Neutrophil (primary cell): ENCODE measurements around the gene SNX9.

Experiments
- H3K27ac ChIP-seq: fragments of 200-600 bp; sonication (generic); 2 replicates; pipeline ENCODE4 v1.5.1; 2016; ENCODE audit warnings: mild to moderate bottlenecking, moderate library complexity
- H3K27me3 ChIP-seq: fragments of 200-600 bp; sonication (generic); 2 replicates; pipeline ENCODE4 v1.6.0; 2016; ENCODE audit warnings: mild to moderate bottlenecking
- H3K36me3 ChIP-seq: fragments of 200-600 bp; sonication (generic); 2 replicates; pipeline ENCODE4 v1.5.1; 2017
- H3K4me1 ChIP-seq, 2 experiments: fragments of 200-600 bp in 1 of 2; sonication (generic) in 1 of 2; 1 replicate in 1 of 2; 2 replicates in 1 of 2; pipeline versions ENCODE4 v1.5.1 to v1.6.1; 2013 to 2016; ENCODE audit warnings: low read depth in 1 of 2, low read length in 1 of 2, mild to moderate bottlenecking in 1 of 2, moderate library complexity in 1 of 2; ENCODE audit not compliant: control insufficient read depth in 1 of 2, insufficient read depth in 1 of 2
- H3K4me3 ChIP-seq, 2 experiments: fragments of 200-600 bp in 1 of 2; sonication (generic) in 1 of 2; 1 replicate in 1 of 2; 2 replicates in 1 of 2; pipeline ENCODE4 v1.5.1; 2013 to 2016; ENCODE audit warnings: low read depth in 1 of 2, low read length in 1 of 2, mild to moderate bottlenecking in 1 of 2, moderate library complexity in 1 of 2
- H3K9me3 ChIP-seq: fragments of 200-600 bp; sonication (generic); 2 replicates; pipeline ENCODE4 v1.5.1; 2016
- TF ChIP-seq, protein P1 (sequence below): fragments of 200-600 bp; sonication (generic); IDR thresholded peaks from 2 replicates; pipeline ENCODE4 v1.5.1; 2016; ENCODE audit warnings: antibody characterized with exemption

Gene SNX9

DNA sequence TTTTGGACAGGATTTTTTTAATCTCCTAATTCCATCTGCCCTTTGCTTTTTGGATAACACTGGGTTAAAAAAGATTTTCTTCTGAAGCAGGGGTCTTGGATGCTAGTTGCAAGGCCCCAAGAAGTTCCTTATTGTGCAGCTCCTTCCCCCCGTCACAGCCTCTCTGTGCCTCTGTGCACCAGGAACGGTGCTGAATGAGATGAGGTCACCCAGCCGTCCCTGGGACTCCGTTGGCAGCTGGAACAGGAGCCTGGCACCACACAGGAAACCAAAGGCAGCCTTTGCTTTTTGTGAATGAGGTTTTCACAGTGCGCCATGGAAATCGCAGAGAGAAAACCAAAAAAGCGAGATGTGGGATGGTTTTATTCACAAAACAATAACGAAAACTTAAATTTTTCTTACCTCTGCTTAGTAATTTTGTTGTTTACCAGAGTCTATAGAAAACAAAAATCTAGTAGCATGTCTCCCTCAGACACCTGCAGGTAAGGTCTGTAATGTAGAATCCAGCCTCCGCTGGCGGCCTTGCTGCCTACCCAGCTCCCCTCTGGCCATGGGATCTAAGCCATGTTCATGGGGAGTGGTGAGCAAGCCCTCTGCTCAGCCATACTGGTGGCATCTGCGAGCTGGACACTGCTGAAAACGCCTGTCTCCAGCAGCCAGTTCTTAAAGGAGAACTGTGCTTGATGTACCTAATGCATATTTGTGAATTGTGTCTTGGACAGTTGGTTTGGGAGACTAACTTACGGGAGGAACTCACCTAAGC, 118.2 kb downstream of the SNX9 start:
- H3K9me3 ChIP-seq: no peaks in the 10 kb centered on the region
- H3K27me3 ChIP-seq: no peaks in the 10 kb centered on the region
- H3K4me3 ChIP-seq: no peak overlapping the region
- no peaks in the 10 kb centered on the region for H3K4me1 ChIP-seq
- TF ChIP-seq, protein P1, sequence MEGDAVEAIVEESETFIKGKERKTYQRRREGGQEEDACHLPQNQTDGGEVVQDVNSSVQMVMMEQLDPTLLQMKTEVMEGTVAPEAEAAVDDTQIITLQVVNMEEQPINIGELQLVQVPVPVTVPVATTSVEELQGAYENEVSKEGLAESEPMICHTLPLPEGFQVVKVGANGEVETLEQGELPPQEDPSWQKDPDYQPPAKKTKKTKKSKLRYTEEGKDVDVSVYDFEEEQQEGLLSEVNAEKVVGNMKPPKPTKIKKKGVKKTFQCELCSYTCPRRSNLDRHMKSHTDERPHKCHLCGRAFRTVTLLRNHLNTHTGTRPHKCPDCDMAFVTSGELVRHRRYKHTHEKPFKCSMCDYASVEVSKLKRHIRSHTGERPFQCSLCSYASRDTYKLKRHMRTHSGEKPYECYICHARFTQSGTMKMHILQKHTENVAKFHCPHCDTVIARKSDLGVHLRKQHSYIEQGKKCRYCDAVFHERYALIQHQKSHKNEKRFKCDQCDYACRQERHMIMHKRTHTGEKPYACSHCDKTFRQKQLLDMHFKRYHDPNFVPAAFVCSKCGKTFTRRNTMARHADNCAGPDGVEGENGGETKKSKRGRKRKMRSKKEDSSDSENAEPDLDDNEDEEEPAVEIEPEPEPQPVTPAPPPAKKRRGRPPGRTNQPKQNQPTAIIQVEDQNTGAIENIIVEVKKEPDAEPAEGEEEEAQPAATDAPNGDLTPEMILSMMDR: no peak
- no peaks in the 10 kb centered on the region for H3K36me3 ChIP-seq
- H3K27ac ChIP-seq: no peak overlapping the region

DNA sequence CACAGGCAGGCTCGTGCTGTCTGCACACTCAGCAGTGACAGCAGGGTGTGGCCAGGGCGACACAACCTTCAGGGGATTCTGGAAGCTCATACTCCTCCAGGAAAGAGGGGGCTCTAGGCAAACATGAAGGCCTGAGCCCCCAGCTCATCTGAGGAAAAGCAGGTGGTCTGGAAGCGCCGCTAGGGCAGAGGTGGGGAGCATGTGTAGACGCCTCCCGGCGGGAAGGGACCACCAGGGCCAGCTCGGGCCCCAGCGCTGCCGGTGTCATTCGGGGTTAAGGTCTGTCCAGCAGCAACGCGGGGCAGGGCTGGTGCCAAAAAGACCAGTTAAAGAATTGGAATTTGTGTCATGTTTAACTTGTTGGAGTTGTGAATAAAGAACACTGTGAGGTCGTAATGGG, 119.3 kb downstream of the SNX9 start:
- Histone ChIP-seq H3K4me1 (no peaks in the 10 kb centered on the region), H3K36me3 (no peaks in the 10 kb centered on the region), H3K27me3 (no peaks in the 10 kb centered on the region), H3K27ac (no peak overlapping the region), H3K9me3 (no peaks in the 10 kb centered on the region), H3K4me3 (no peak overlapping the region)
- TF ChIP-seq, protein P1: no peak

DNA sequence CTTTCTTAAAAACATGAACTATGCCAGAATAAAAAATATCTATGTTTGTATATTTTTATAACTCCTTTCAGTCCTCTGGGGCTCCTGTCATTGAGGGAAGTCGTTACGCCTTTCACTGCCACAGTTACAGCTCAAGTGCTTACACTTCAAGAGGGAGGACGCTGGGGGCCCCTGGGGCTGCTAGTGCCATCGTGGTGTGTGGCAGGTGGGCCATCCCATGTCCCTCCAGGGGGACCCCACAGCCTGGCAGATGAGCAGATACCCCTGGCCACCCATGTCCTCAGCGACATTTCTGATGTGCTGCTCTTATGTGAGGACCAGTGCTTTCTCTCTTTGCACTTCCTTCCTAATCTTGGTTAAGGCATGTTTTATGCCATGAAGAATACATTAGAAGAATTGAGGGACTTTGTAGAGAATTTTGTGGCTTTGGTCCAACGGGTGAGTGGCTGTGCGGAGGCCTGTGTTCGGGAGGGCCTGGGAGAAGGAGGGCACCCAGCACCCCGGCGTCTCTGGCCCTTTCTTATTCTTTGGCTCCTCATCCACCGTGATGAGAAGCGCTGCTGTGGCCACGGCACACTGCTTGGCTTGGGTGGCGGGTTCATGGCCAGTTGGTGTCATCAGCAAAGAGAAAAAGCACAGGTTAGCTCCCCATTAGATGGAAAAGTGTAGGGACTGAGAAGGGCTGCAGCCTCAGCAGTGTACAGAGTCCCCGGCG, 120.4 kb downstream of the SNX9 start:
- TF ChIP-seq, protein P1: no peak
- H3K9me3 ChIP-seq: no peaks in the 10 kb centered on the region
- H3K27me3 ChIP-seq: no peaks in the 10 kb centered on the region
- H3K36me3 ChIP-seq: no peaks in the 10 kb centered on the region
- H3K4me1 ChIP-seq: no peaks in the 10 kb centered on the region
- H3K27ac ChIP-seq: no peak overlapping the region
- no peak overlapping the region for H3K4me3 ChIP-seq

DNA sequence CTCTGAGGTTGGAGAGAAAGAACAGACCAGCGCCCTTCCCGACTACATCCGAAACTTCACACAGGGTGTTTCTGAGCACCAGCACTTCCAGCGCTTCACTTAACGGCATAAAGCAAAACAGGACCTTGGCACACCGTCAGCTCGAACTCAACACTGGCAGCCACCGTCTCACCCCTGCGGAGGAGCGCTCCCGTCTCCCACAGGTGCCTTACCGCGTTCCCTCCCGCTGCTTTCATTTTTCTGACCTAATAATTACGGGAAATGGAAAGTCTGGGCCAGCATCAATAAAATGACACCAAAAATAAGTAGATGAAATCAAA, 120.9 kb downstream of the SNX9 start:
- H3K27ac ChIP-seq: no peak overlapping the region
- H3K9me3 ChIP-seq: no peaks in the 10 kb centered on the region
- H3K4me3 ChIP-seq: no peak overlapping the region
- H3K36me3 ChIP-seq: no peaks in the 10 kb centered on the region
- H3K27me3 ChIP-seq: no peaks in the 10 kb centered on the region
- H3K4me1 ChIP-seq: no peaks in the 10 kb centered on the region
- TF ChIP-seq, protein P1: no peak

DNA sequence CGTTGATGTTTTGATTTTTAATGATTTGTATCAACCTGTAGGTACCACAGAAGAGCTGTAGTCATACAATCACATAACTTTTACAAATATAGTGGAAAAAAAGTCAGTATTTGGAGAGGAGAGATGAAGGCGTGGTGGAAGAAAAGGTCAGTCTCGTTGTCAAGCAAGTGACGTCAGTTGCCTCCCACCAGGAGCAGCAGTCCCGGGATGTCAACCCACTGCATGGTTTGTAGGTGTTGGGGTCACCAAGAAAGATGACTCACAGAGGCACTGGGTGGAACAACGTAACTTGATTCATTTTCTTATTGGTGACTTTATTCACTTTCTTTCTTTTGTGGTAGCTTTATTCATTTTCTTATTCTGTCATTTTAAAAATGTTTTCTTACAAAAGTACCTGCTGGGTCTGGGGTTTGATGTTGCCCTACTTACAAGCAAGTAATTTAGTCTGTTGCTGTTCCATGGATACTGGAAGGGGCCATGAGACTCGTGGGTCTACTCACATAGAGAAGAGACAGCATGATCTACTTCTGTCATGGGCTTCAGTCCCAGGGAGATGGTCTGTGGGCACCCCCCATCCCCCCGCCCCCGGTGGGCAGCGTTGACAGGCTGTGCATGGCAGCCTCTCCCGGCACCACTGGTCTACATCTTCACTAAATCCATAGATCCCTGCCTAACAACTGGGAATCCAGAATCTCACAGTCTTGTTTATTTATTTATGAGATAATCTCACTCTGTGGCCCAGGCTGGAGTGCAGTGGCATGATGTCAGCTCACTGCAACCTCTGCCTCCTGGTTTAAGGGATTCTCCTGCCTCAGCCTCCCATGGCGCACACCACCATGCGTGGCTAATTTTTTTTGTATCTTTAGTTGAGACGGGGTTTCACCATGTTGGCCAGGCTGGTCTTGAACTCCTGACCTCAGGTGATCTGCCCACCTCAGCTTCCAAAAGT, 122.2 kb downstream of the SNX9 start:
- H3K27me3 ChIP-seq: no peaks in the 10 kb centered on the region
- no peaks in the 10 kb centered on the region for H3K9me3 ChIP-seq
- TF ChIP-seq, protein P1: no peak
- no peaks in the 10 kb centered on the region for H3K4me1 ChIP-seq
- H3K36me3 ChIP-seq: no peaks in the 10 kb centered on the region
- no peak overlapping the region for H3K27ac ChIP-seq
- no peak overlapping the region for H3K4me3 ChIP-seq
